Gastroesophageal sphincter (tissue), 3 donors: ENCODE measurements around the gene PHF19.

Source experiments
- EP300 ChIP-seq: sonication (generic); formaldehyde crosslinking; IDR thresholded peaks from one replicate; pipeline ENCODE4 v1.6.1; 2017; ENCODE audit warnings: antibody characterized with exemption, mild to moderate bottlenecking
- POLR2A ChIP-seq, 2 donors: fragments of 450-650 bp; IDR thresholded peaks; one replicate each; pipeline ENCODE4 v1.6.1; 2017; ENCODE audit warnings: antibody characterized with exemption in 2 of 2, mild to moderate bottlenecking in 2 of 2, moderate library complexity in 1 of 2
- POLR2AphosphoS5 ChIP-seq: sonication (generic); formaldehyde crosslinking; IDR thresholded peaks from one replicate; pipeline ENCODE4 v1.6.1; 2017; ENCODE audit warnings: antibody characterized with exemption
- TF ChIP-seq, protein P1 (sequence below), 4 experiments: fragments of 200-600 bp in 2 of 4; fragments of 450-650 bp in 2 of 4; sonication (generic) in 1 of 4; IDR thresholded peaks; one replicate each; pipeline ENCODE4 v1.5.1; 2017 to 2019; ENCODE audit warnings: antibody characterized with exemption in 4 of 4, mild to moderate bottlenecking in 2 of 4, moderate library complexity in 2 of 4

DNA sequence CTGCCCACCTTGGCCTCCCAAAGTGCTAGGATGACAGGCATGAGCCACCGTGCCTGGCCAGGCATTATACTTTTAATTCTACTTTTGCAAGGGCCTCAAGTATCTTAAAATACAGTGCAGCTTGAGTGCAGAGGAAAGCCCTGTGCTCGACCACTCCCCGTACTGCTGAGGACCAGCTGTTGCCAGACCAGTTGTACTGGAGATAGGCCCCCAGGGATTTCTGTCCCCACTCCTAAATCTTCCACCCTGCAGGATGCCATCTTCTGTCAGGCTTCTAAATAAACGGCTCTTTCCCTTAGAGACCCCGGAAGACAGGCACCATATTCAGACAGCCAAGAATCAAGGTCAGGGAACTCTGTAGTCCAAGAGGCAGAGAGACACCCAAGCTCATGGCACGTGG lies 17.6 kb downstream of the PHF19 start:
- TF ChIP-seq, protein P1, sequence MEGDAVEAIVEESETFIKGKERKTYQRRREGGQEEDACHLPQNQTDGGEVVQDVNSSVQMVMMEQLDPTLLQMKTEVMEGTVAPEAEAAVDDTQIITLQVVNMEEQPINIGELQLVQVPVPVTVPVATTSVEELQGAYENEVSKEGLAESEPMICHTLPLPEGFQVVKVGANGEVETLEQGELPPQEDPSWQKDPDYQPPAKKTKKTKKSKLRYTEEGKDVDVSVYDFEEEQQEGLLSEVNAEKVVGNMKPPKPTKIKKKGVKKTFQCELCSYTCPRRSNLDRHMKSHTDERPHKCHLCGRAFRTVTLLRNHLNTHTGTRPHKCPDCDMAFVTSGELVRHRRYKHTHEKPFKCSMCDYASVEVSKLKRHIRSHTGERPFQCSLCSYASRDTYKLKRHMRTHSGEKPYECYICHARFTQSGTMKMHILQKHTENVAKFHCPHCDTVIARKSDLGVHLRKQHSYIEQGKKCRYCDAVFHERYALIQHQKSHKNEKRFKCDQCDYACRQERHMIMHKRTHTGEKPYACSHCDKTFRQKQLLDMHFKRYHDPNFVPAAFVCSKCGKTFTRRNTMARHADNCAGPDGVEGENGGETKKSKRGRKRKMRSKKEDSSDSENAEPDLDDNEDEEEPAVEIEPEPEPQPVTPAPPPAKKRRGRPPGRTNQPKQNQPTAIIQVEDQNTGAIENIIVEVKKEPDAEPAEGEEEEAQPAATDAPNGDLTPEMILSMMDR (IDR thresholded peaks at IDR 0.05) = no peak
- TF ChIP-seq POLR2A (IDR thresholded peaks at IDR 0.05) = no peak
- no peak for TF ChIP-seq POLR2AphosphoS5
- TF ChIP-seq EP300 = no peak
